SK-N-SH treated with all-trans-retinoic acid at 6 μM for 48 hours (cell line): ENCODE data around the gene TMPO.
"Not testable (repeated sequence)": the region's sequence is repeated elsewhere in the genome, so short reads cannot be mapped to it uniquely, and the experiment has no call there.

Source experiments
- ATAC-seq: fragments of 200-7000 bp; cut with Tn5 transposase; 3 replicates; pipeline ENCODE4 v1.9.1; 2020; ENCODE audit warnings: mild to moderate bottlenecking, moderate library complexity
- BACH2 ChIP-seq: fragments of 250-450 bp; sonication (Bioruptor Pico); IDR thresholded peaks from 2 replicates; pipeline ENCODE4 v1.9.0; 2021; ENCODE audit warnings: mild to moderate bottlenecking, borderline replicate concordance
- CREB5 ChIP-seq: fragments of 250-450 bp; sonication (Bioruptor Pico); IDR thresholded peaks from 2 replicates; pipeline ENCODE4 v1.5.1; 2020; ENCODE audit warnings: low read depth, mild to moderate bottlenecking, moderate library complexity
- CSDC2 ChIP-seq: fragments of 250-450 bp; sonication (Bioruptor Pico); IDR thresholded peaks from 2 replicates; pipeline ENCODE4 v1.5.0; 2020; ENCODE audit warnings: mild to moderate bottlenecking, moderate library complexity
- CSRNP3 ChIP-seq: fragments of 250-450 bp; sonication (Bioruptor Pico); IDR thresholded peaks from 2 replicates; pipeline ENCODE4 v1.5.1; 2021; ENCODE audit warnings: mild to moderate bottlenecking, moderate library complexity
- ESRRG ChIP-seq: fragments of 250-450 bp; sonication (Bioruptor Pico); IDR thresholded peaks from 2 replicates; pipeline ENCODE4 v1.6.1; 2021; ENCODE audit warnings: mild to moderate bottlenecking
- GLIS3 ChIP-seq: fragments of 250-450 bp; sonication (Bioruptor Pico); IDR thresholded peaks from 2 replicates; pipeline ENCODE4 v1.5.0; 2020; ENCODE audit warnings: mild to moderate bottlenecking, moderate library complexity
- ISL1 ChIP-seq: fragments of 250-450 bp; sonication (Bioruptor Pico); IDR thresholded peaks from 2 replicates; pipeline ENCODE4 v2.1.2; 2022; ENCODE audit warnings: mild to moderate bottlenecking, moderate library complexity
- OSR1 ChIP-seq: fragments of 250-450 bp; sonication (Bioruptor Pico); IDR thresholded peaks from 2 replicates; pipeline ENCODE4 v1.8.0; 2022; ENCODE audit warnings: moderate library complexity, mild to moderate bottlenecking, inconsistent platforms
- PPARA ChIP-seq: fragments of 250-450 bp; sonication (Bioruptor Pico); IDR thresholded peaks from 2 replicates; pipeline ENCODE4 v1.5.0; 2020; ENCODE audit warnings: mild to moderate bottlenecking, borderline replicate concordance
- RARB ChIP-seq: fragments of 250-450 bp; sonication (Bioruptor Pico); IDR thresholded peaks from 2 replicates; pipeline ENCODE4 v1.8.0; 2021; ENCODE audit warnings: mild to moderate bottlenecking, moderate library complexity
- SNAI2 ChIP-seq: fragments of 250-450 bp; sonication (Bioruptor Pico); IDR thresholded peaks from 2 replicates; pipeline ENCODE4 v1.5.0; 2020; ENCODE audit warnings: mild to moderate bottlenecking, moderate library complexity
- TCF4 ChIP-seq: fragments of 250-450 bp; sonication (Bioruptor Pico); IDR thresholded peaks from 2 replicates; pipeline ENCODE4 v1.8.0; 2021; ENCODE audit warnings: mild to moderate bottlenecking, moderate library complexity, borderline replicate concordance
- TOX ChIP-seq: fragments of 250-450 bp; sonication (Bioruptor Pico); IDR thresholded peaks from 2 replicates; pipeline ENCODE4 v1.8.0; 2021; ENCODE audit warnings: mild to moderate bottlenecking, moderate library complexity, borderline replicate concordance
- ZC3H10 ChIP-seq: fragments of 250-450 bp; sonication (Bioruptor Pico); IDR thresholded peaks from 2 replicates; pipeline ENCODE4 v1.5.1; 2021; ENCODE audit warnings: mild to moderate bottlenecking, moderate library complexity
- ZFP3 ChIP-seq: fragments of 250-450 bp; sonication (Bioruptor Pico); IDR thresholded peaks from 2 replicates; pipeline ENCODE4 v1.5.0; 2020; ENCODE audit warnings: mild to moderate bottlenecking, moderate library complexity
- ZFP30 ChIP-seq: fragments of 450-650 bp; formaldehyde crosslinking; IDR thresholded peaks from 2 replicates; pipeline ENCODE4 v1.5.0; 2022; ENCODE audit warnings: mild to moderate bottlenecking, moderate library complexity
- ZNF565 ChIP-seq: fragments of 450-650 bp; formaldehyde crosslinking; conservative IDR thresholded peaks from 2 replicates; pipeline ENCODE4 v1.5.0; 2020; ENCODE audit warnings: low read depth, mild to moderate bottlenecking, moderate library complexity
- ZNF70 ChIP-seq: fragments of 450-650 bp; formaldehyde crosslinking; IDR thresholded peaks from 2 replicates; pipeline ENCODE4 v1.5.0; 2020; ENCODE audit warnings: mild to moderate bottlenecking, moderate library complexity
- TF ChIP-seq, protein P1 (sequence below): fragments of 250-450 bp; sonication (Bioruptor Pico); IDR thresholded peaks from 2 replicates; pipeline ENCODE4 v1.8.0; 2021; ENCODE audit warnings: low read depth, mild to moderate bottlenecking, moderate library complexity, borderline replicate concordance
- TF ChIP-seq, protein P2 (sequence below): fragments of 250-450 bp; sonication (Bioruptor Pico); IDR thresholded peaks from 2 replicates; pipeline ENCODE4 v1.5.0; 2020; ENCODE audit warnings: mild to moderate bottlenecking, moderate library complexity

The TMPO gene

GRCh38 chr12:98551787-98552186 is 36.4 kb downstream of the TMPO start:
- no peak for ATAC-seq

GRCh38 chr12:98558097-98558496 is 42.7 kb downstream of the TMPO start:
- ATAC-seq, result not testable (repeated sequence)

More at GRCh38 chr12:98551787-98552186, 36.4 kb downstream of the TMPO start:
- TF ChIP-seq BACH2 (CRISPR knock-in tag) (no peak), ZC3H10 (CRISPR knock-in tag) (no peak), ZFP3 (CRISPR knock-in tag) (no peak), RARB (CRISPR knock-in tag) (no peak), ZFP30 (CRISPR knock-in tag) (no peak), CREB5 (CRISPR knock-in tag) (no peak), ISL1 (CRISPR knock-in tag) (no peak), CSRNP3 (CRISPR knock-in tag) (no peak), CSDC2 (CRISPR knock-in tag) (no peak), OSR1 (CRISPR knock-in tag) (no peak), TOX (CRISPR knock-in tag) (no peak), ZNF70 (no peak), PPARA (CRISPR knock-in tag) (no peak), GLIS3 (CRISPR knock-in tag) (no peak), ZNF565 (CRISPR knock-in tag) (no peak), SNAI2 (CRISPR knock-in tag) (no peak), TCF4 (CRISPR knock-in tag) (no peak)
- TF ChIP-seq, protein P1, sequence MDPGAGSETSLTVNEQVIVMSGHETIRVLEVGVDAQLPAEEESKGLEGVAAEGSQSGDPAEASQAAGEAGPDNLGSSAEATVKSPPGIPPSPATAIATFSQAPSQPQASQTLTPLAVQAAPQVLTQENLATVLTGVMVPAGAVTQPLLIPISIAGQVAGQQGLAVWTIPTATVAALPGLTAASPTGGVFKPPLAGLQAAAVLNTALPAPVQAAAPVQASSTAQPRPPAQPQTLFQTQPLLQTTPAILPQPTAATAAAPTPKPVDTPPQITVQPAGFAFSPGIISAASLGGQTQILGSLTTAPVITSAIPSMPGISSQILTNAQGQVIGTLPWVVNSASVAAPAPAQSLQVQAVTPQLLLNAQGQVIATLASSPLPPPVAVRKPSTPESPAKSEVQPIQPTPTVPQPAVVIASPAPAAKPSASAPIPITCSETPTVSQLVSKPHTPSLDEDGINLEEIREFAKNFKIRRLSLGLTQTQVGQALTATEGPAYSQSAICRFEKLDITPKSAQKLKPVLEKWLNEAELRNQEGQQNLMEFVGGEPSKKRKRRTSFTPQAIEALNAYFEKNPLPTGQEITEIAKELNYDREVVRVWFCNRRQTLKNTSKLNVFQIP (CRISPR knock-in tag), result no peak
- TF ChIP-seq, protein P2, sequence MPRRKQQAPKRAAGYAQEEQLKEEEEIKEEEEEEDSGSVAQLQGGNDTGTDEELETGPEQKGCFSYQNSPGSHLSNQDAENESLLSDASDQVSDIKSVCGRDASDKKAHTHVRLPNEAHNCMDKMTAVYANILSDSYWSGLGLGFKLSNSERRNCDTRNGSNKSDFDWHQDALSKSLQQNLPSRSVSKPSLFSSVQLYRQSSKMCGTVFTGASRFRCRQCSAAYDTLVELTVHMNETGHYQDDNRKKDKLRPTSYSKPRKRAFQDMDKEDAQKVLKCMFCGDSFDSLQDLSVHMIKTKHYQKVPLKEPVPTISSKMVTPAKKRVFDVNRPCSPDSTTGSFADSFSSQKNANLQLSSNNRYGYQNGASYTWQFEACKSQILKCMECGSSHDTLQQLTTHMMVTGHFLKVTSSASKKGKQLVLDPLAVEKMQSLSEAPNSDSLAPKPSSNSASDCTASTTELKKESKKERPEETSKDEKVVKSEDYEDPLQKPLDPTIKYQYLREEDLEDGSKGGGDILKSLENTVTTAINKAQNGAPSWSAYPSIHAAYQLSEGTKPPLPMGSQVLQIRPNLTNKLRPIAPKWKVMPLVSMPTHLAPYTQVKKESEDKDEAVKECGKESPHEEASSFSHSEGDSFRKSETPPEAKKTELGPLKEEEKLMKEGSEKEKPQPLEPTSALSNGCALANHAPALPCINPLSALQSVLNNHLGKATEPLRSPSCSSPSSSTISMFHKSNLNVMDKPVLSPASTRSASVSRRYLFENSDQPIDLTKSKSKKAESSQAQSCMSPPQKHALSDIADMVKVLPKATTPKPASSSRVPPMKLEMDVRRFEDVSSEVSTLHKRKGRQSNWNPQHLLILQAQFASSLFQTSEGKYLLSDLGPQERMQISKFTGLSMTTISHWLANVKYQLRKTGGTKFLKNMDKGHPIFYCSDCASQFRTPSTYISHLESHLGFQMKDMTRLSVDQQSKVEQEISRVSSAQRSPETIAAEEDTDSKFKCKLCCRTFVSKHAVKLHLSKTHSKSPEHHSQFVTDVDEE (CRISPR knock-in tag), result no peak

DNA sequence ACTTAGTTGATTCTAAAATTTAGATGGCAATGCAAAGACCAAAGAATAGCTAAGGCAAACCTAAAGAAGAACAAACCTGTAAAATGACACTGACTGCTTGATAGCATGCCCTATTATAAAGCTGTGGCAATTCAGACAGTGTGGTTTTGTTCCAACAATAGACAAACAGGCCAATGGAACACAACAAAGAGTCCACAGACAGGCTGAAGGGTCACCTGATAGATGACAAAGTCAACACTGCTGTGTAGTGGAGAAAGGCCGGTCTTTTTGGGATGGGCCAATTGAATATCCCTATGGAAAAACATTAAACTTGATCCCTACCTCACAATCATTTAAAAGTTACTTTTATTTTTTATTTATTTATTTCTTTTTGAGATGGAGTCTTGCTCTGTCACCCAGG is 44.3 kb downstream of the TMPO start:
- no peak for TF ChIP-seq BACH2 (CRISPR knock-in tag)
- TF ChIP-seq SNAI2 (CRISPR knock-in tag), result no peak
- no peak for TF ChIP-seq CSRNP3 (CRISPR knock-in tag)
- no peak for TF ChIP-seq GLIS3 (CRISPR knock-in tag)
- TF ChIP-seq ESRRG (CRISPR knock-in tag), result no peak
- no peak for TF ChIP-seq ZC3H10 (CRISPR knock-in tag)
- TF ChIP-seq PPARA (CRISPR knock-in tag), result no peak
- TF ChIP-seq TOX (CRISPR knock-in tag), result no peak
- no peak for TF ChIP-seq RARB (CRISPR knock-in tag)
- TF ChIP-seq OSR1 (CRISPR knock-in tag), result no peak
- TF ChIP-seq ZFP30 (CRISPR knock-in tag), result no peak
- TF ChIP-seq, all 23 proteins: peak for 0
- ATAC-seq, result no peak

DNA sequence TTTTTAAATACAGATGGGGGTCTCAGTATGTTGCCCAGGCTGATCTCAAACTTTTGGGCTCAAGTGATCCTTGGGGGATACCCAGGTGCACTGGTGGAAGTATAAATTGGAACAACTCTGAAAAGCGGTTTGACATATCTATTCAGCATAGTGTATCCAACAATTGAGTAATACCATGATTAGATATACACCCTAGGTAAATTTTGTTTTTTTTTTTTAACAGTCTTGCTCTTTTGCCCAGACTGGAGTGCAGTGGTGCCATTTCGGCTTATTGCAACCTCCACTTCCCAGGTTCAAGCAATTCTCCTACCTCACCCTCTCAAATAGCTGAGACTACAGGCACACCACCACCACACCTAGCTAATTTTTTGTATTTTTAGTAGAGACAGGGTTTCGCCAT is 46.5 kb downstream of the TMPO start:
- no peak for ATAC-seq
- TF ChIP-seq ZC3H10 (CRISPR knock-in tag) (no peak), GLIS3 (CRISPR knock-in tag) (no peak), TCF4 (CRISPR knock-in tag) (no peak), CSRNP3 (CRISPR knock-in tag) (no peak), CSDC2 (CRISPR knock-in tag) (no peak)
- TF ChIP-seq, protein P2 (CRISPR knock-in tag), result no peak
- TF ChIP-seq, protein P1 (CRISPR knock-in tag), result no peak
